HepG2 (cell line): ENCODE data around the gene C9orf50. TPM values are rescaled to one million over a fixed set of nuclear protein-coding genes. Genes with fewer than 3 reads are reported as not detected.

Source experiments
- ELF1 ChIP-seq: sonication (generic); formaldehyde crosslinking; IDR thresholded peaks from 2 replicates; pipeline ENCODE4 v1.4.0; 2020; ENCODE audit warnings: missing genetic modification reagents
- HES4 ChIP-seq: sonication (generic); formaldehyde crosslinking; IDR thresholded peaks from 2 replicates; pipeline ENCODE4 v1.9.0; 2021; ENCODE audit warnings: mild to moderate bottlenecking, missing genetic modification reagents, borderline replicate concordance
- HOMEZ ChIP-seq: IDR thresholded peaks from 2 replicates; pipeline ENCODE4 v1.6.1; 2016; ENCODE audit warnings: low read depth
- HOXA3 ChIP-seq: sonication (generic); formaldehyde crosslinking; IDR thresholded peaks from 2 replicates; pipeline ENCODE4 v1.5.0; 2020; ENCODE audit warnings: missing genetic modification reagents
- MIXL1 ChIP-seq: IDR thresholded peaks from 2 replicates; pipeline ENCODE4 v1.6.1; 2016
- MLLT10 ChIP-seq: sonication (generic); formaldehyde crosslinking; IDR thresholded peaks from 2 replicates; pipeline ENCODE4 v1.4.0; 2020; ENCODE audit warnings: missing genetic modification reagents
- POLR2AphosphoS5 ChIP-seq: IDR thresholded peaks from 2 replicates; pipeline ENCODE4 v1.6.1; 2012; ENCODE audit warnings: low read depth, low read length
- TRIM24 ChIP-seq: sonication (generic); formaldehyde crosslinking; IDR thresholded peaks from 2 replicates; pipeline ENCODE4 v1.8.0; 2022; ENCODE audit warnings: mild to moderate bottlenecking, missing genetic modification reagents
- ZKSCAN8 ChIP-seq: IDR thresholded peaks from 2 replicates; pipeline ENCODE4 v1.6.1; 2016; ENCODE audit warnings: borderline replicate concordance, missing genetic modification reagents, missing compliant biosample characterization
- ZNF263 ChIP-seq: sonication (generic); formaldehyde crosslinking; IDR thresholded peaks from 2 replicates; pipeline ENCODE4 v1.4.0; 2020; ENCODE audit warnings: missing genetic modification reagents
- ZNF281 ChIP-seq: sonication (generic); formaldehyde crosslinking; IDR thresholded peaks from 2 replicates; pipeline ENCODE4 v1.4.0; 2020; ENCODE audit warnings: missing genetic modification reagents, borderline replicate concordance
- ZNF780A ChIP-seq: sonication (generic); formaldehyde crosslinking; IDR thresholded peaks from 2 replicates; pipeline ENCODE4 v1.8.0; 2022; ENCODE audit warnings: mild to moderate bottlenecking, missing genetic modification reagents, moderate library complexity
- polyA plus RNA-seq, 8 experiments: library from polyadenylated mRNA; depleted of rRNA in 3 of 8; stranded (reverse) in 7 of 8; unstranded in 1 of 8; fragments of >200 nt; fragmentation: Illumina TruSeq in 4 of 8; extraction: Trizol in 4 of 8; gene quantifications; 2 replicates each; pipeline versions ENCODE4 v1.2.1 to v1.2.3, GENCODE V29; 2011 to 2016; ENCODE audit warnings: low read depth in 4 of 8, missing spikeins in 1 of 8, mixed read lengths in 1 of 8; ENCODE audit not compliant: insufficient read depth in 1 of 8
- total RNA-seq, 5 experiments: library from RNA; depleted of rRNA; stranded (reverse); fragments of >200 nt; fragmentation: Illumina TruSeq; extraction: Trizol; gene quantifications; 2 replicates each; pipeline ENCODE4 v1.2.3, GENCODE V29; 2016; ENCODE audit warnings: low read depth in 1 of 5
- TF ChIP-seq, protein P1 (sequence below), 2 experiments: sonication (generic) in 1 of 2; formaldehyde crosslinking in 1 of 2; IDR thresholded peaks; 2 replicates each; pipeline versions ENCODE4 v1.5.1 to v1.6.1; 2011 to 2020; ENCODE audit warnings: borderline replicate concordance in 1 of 2, low read depth in 1 of 2, low read length in 1 of 2, mild to moderate bottlenecking in 1 of 2, missing genetic modification reagents in 1 of 2, moderate library complexity in 1 of 2
- TF ChIP-seq, protein P2 (sequence below): IDR thresholded peaks from 2 replicates; pipeline ENCODE4 v1.4.0; 2020; ENCODE audit warnings: mild to moderate bottlenecking, missing genetic modification reagents
- TF ChIP-seq, protein P3 (sequence below): sonication (generic); formaldehyde crosslinking; IDR thresholded peaks from 2 replicates; pipeline ENCODE4 v1.8.0; 2023; ENCODE audit warnings: mild to moderate bottlenecking, missing genetic modification reagents

C9orf50 gene
- total and polyA plus RNA-seq, 2 of the 13 experiments (the other 11 are each of a cell fraction or from before 2014, with no cell fraction given): not detected

DNA sequence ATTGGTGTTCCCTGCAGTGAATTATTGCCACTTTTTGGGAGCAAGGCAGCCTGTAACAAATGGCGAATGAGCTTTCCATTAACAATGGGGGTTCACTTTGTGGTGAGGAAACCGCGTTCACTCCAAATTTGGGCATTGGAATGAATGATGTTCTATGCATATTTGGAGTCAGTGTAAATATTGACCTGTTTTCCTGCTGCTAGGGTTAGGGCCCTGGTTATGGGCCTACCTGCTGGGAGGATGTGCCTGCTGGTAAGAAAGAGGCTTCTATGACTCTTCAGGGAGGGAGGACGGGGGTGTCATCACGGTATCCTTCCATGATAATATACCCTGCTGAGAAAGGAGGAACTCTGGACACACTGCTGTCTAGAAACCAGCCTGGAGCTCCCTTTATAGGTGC lies 29.0 kb downstream of the C9orf50 start (continued):
- no peak for TF ChIP-seq HOMEZ (CRISPR knock-in tag)
- peak; percentile 22; the same call in 1 of the 2 replicates for TF ChIP-seq ZNF281
- no peak for TF ChIP-seq MIXL1 (CRISPR knock-in tag)
- no peak for TF ChIP-seq HOXA3 (CRISPR knock-in tag)
- TF ChIP-seq, protein P1, sequence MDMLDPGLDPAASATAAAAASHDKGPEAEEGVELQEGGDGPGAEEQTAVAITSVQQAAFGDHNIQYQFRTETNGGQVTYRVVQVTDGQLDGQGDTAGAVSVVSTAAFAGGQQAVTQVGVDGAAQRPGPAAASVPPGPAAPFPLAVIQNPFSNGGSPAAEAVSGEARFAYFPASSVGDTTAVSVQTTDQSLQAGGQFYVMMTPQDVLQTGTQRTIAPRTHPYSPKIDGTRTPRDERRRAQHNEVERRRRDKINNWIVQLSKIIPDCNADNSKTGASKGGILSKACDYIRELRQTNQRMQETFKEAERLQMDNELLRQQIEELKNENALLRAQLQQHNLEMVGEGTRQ (IDR thresholded peaks at IDR 0.05; ENCODE audit: low read depth, low read length): no peak
- TF ChIP-seq, protein P1 (CRISPR knock-in tag; IDR thresholded peaks at IDR 0.05; ENCODE audit: borderline replicate concordance): peak; percentile 48; the same call in 1 of the 2 replicates
- TF ChIP-seq, protein P2, sequence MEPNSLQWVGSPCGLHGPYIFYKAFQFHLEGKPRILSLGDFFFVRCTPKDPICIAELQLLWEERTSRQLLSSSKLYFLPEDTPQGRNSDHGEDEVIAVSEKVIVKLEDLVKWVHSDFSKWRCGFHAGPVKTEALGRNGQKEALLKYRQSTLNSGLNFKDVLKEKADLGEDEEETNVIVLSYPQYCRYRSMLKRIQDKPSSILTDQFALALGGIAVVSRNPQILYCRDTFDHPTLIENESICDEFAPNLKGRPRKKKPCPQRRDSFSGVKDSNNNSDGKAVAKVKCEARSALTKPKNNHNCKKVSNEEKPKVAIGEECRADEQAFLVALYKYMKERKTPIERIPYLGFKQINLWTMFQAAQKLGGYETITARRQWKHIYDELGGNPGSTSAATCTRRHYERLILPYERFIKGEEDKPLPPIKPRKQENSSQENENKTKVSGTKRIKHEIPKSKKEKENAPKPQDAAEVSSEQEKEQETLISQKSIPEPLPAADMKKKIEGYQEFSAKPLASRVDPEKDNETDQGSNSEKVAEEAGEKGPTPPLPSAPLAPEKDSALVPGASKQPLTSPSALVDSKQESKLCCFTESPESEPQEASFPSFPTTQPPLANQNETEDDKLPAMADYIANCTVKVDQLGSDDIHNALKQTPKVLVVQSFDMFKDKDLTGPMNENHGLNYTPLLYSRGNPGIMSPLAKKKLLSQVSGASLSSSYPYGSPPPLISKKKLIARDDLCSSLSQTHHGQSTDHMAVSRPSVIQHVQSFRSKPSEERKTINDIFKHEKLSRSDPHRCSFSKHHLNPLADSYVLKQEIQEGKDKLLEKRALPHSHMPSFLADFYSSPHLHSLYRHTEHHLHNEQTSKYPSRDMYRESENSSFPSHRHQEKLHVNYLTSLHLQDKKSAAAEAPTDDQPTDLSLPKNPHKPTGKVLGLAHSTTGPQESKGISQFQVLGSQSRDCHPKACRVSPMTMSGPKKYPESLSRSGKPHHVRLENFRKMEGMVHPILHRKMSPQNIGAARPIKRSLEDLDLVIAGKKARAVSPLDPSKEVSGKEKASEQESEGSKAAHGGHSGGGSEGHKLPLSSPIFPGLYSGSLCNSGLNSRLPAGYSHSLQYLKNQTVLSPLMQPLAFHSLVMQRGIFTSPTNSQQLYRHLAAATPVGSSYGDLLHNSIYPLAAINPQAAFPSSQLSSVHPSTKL (CRISPR knock-in tag): peak; percentile 39; the same call in 1 of the 2 replicates
- TF ChIP-seq ZKSCAN8: no peak
- no peak for TF ChIP-seq HES4 (CRISPR knock-in tag)
- TF ChIP-seq POLR2AphosphoS5: no peak
- TF ChIP-seq, protein P3, sequence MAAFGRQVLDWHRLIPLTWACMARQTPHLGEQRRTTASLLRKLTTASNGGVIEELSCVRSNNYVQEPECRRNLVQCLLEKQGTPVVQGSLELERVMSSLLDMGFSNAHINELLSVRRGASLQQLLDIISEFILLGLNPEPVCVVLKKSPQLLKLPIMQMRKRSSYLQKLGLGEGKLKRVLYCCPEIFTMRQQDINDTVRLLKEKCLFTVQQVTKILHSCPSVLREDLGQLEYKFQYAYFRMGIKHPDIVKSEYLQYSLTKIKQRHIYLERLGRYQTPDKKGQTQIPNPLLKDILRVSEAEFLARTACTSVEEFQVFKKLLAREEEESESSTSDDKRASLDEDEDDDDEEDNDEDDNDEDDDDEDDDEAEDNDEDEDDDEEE (CRISPR knock-in tag): no peak
- TF ChIP-seq TRIM24 (CRISPR knock-in tag): no peak
- TF ChIP-seq ZNF780A (CRISPR knock-in tag): no peak
- no peak for TF ChIP-seq MLLT10 (CRISPR knock-in tag)
- TF ChIP-seq ZNF263 (CRISPR knock-in tag): no peak
- no peak for TF ChIP-seq ELF1 (CRISPR knock-in tag)
